Panc1 (cell line): ENCODE data around the gene RIT2.

Experiments
- POLR2AphosphoS5 ChIP-seq: IDR thresholded peaks from 2 replicates; pipeline ENCODE4 v1.6.1; 2012; ENCODE audit warnings: mild to moderate bottlenecking, low read depth, low read length, moderate library complexity
- TF ChIP-seq, protein P1 (sequence below): fragments of 450-650 bp; IDR thresholded peaks from 2 replicates; pipeline ENCODE4 v1.5.1; 2017; ENCODE audit warnings: mild to moderate bottlenecking

DNA sequence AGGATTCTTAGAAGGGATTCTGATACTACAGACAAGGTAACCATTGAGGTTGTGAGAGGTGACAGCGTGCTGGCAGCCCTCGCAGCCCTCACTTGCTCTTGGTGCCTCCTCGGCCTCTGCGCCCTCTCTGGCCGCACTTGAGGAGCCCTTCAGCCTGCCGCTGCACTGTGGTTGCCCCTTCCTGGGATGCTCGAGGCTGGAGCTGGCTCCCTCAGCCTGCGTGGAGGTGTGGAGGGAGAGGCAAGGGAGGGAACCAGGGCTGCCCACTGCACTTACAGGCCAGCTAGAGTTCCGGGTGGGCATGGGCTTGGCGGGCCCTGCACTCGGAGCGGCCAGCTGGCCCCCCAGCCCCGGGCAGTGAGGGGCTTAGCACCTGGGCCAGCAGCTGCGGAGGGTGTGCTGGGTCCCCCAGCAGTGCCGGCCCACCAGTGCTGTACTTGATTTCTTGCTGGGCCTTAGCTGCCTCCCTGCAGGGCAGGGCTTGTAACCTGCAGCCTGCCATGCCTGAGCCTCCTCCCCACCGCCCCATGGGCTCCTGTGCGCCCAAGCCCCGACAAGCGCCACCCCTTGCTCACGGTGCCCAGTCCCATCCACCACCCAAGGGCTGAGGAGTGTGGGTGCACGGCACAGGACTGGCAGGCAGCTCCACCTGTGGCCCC, 23.9 kb upstream of the RIT2 start:
- no peak for TF ChIP-seq POLR2AphosphoS5
- TF ChIP-seq, protein P1, sequence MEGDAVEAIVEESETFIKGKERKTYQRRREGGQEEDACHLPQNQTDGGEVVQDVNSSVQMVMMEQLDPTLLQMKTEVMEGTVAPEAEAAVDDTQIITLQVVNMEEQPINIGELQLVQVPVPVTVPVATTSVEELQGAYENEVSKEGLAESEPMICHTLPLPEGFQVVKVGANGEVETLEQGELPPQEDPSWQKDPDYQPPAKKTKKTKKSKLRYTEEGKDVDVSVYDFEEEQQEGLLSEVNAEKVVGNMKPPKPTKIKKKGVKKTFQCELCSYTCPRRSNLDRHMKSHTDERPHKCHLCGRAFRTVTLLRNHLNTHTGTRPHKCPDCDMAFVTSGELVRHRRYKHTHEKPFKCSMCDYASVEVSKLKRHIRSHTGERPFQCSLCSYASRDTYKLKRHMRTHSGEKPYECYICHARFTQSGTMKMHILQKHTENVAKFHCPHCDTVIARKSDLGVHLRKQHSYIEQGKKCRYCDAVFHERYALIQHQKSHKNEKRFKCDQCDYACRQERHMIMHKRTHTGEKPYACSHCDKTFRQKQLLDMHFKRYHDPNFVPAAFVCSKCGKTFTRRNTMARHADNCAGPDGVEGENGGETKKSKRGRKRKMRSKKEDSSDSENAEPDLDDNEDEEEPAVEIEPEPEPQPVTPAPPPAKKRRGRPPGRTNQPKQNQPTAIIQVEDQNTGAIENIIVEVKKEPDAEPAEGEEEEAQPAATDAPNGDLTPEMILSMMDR, result no peak
